ENCODE data around the gene INMT.

Gene INMT

GRCh38 chr7:30750010-30750409 lies 1.9 kb upstream of the INMT start:
- Histone ChIP-seq H3K4me3 (no peak overlapping the region), H3K27ac (no peak overlapping the region), H3K4me2 (no peak overlapping the region), H3K36me3 (no peaks in the 10 kb centered on the region), H3K4me1 (0 out of 2 replicates have a peak, but pooled peaks cover 4% of the 10 kb centered on the region), H3K27me3 (no peaks in the 10 kb centered on the region), H4K20me1 (no peaks in the 10 kb centered on the region), H3K9ac (no peak overlapping the region), H3K9me3 (peaks cover 10% of the 10 kb centered on the region; the same call in 1 of the 2 replicates)
- TF ChIP-seq Cebpa-rat (IDR thresholded peaks at IDR 0.05) = no peak

GRCh38 chr7:30750683-30751650 lies 968 bp upstream of the INMT start:
- no peaks in the 10 kb centered on the region for H4K20me1 ChIP-seq
- H3K36me3 ChIP-seq = no peaks in the 10 kb centered on the region
- peaks cover 10% of the 10 kb centered on the region; the same call in 1 of the 2 replicates for H3K9me3 ChIP-seq
- H3K4me2 ChIP-seq = no peak overlapping the region
- no peak overlapping the region for H3K9ac ChIP-seq
- TF ChIP-seq Cebpa-rat (IDR thresholded peaks at IDR 0.05) = no peak
- no peak overlapping the region for H3K27ac ChIP-seq
- no peak overlapping the region for H3K4me3 ChIP-seq
- H3K4me1 ChIP-seq = no peaks in the 10 kb centered on the region
- H3K27me3 ChIP-seq = no peaks in the 10 kb centered on the region

GRCh38 chr7:30752484-30752883 lies 549 bp downstream of the INMT start:
- Histone ChIP-seq H3K4me3 (no peak overlapping the region), H3K9ac (no peak overlapping the region), H3K4me2 (no peak overlapping the region), H3K4me1 (no peaks in the 10 kb centered on the region), H4K20me1 (no peaks in the 10 kb centered on the region), H3K9me3 (peaks cover 10% of the 10 kb centered on the region; the same call in 1 of the 2 replicates), H3K27me3 (no peaks in the 10 kb centered on the region), H3K27ac (no peak overlapping the region), H3K36me3 (no peaks in the 10 kb centered on the region)
- no peak for TF ChIP-seq Cebpa-rat (IDR thresholded peaks at IDR 0.05)

GRCh38 chr7:30752979-30753378 lies 1.0 kb downstream of the INMT start:
- no peak overlapping the region for H3K4me3 ChIP-seq
- H3K9ac ChIP-seq = no peak overlapping the region
- no peaks in the 10 kb centered on the region for H4K20me1 ChIP-seq
- no peak overlapping the region for H3K27ac ChIP-seq
- peaks cover 10% of the 10 kb centered on the region; the same call in 1 of the 2 replicates for H3K9me3 ChIP-seq
- no peak overlapping the region for H3K4me2 ChIP-seq
- no peaks in the 10 kb centered on the region for H3K27me3 ChIP-seq
- H3K4me1 ChIP-seq = no peaks in the 10 kb centered on the region
- no peak for TF ChIP-seq Cebpa-rat (IDR thresholded peaks at IDR 0.05)
- no peaks in the 10 kb centered on the region for H3K36me3 ChIP-seq

- Histone ChIP-seq H3K27ac (no peak overlapping the region), H3K9me3 (peaks cover 12% of the 10 kb centered on the region; the same call in 1 of the 2 replicates), H3K36me3 (no peaks in the 10 kb centered on the region), H3K27me3 (no peaks in the 10 kb centered on the region), H4K20me1 (no peaks in the 10 kb centered on the region), H3K4me3 (no peak overlapping the region), H3K4me1 (no peaks in the 10 kb centered on the region), H3K9ac (no peak overlapping the region), H3K4me2 (no peak overlapping the region)
- TF ChIP-seq Cebpa-rat (IDR thresholded peaks at IDR 0.05) = no peak
Measured at GRCh38 chr7:30754315-30754877, 2.5 kb downstream of the INMT start.

GRCh38 chr7:30755384-30756154 lies 3.6 kb downstream of the INMT start:
- no peak for TF ChIP-seq Cebpa-rat (IDR thresholded peaks at IDR 0.05)
- Histone ChIP-seq H3K9me3 (peaks cover 12% of the 10 kb centered on the region; the same call in 1 of the 2 replicates), H3K9ac (no peak overlapping the region), H3K36me3 (no peaks in the 10 kb centered on the region), H3K27me3 (no peaks in the 10 kb centered on the region), H4K20me1 (no peaks in the 10 kb centered on the region), H3K4me3 (no peak overlapping the region), H3K4me1 (no peaks in the 10 kb centered on the region), H3K27ac (no peak overlapping the region), H3K4me2 (no peak overlapping the region)

GRCh38 chr7:30757342-30757692 lies 5.4 kb downstream of the INMT start:
- Histone ChIP-seq H3K4me2 (no peak overlapping the region), H3K4me3 (no peak overlapping the region), H3K9ac (no peak overlapping the region), H3K9me3 (0 out of 2 replicates have a peak, but pooled peaks cover 8% of the 10 kb centered on the region), H3K27me3 (no peaks in the 10 kb centered on the region), H3K36me3 (no peaks in the 10 kb centered on the region), H4K20me1 (no peaks in the 10 kb centered on the region), H3K4me1 (no peaks in the 10 kb centered on the region), H3K27ac (no peak overlapping the region)
- TF ChIP-seq Cebpa-rat (IDR thresholded peaks at IDR 0.05) = no peak

- H3K4me2 ChIP-seq = no peak overlapping the region
- 0 out of 2 replicates have a peak, but pooled peaks cover 8% of the 10 kb centered on the region for H3K9me3 ChIP-seq
- no peak overlapping the region for H3K9ac ChIP-seq
- H4K20me1 ChIP-seq = no peaks in the 10 kb centered on the region
- H3K27ac ChIP-seq = no peak overlapping the region
- peaks cover 15% of the 10 kb centered on the region for H3K4me1 ChIP-seq
- no peak for TF ChIP-seq Cebpa-rat (IDR thresholded peaks at IDR 0.05)
- H3K36me3 ChIP-seq = no peaks in the 10 kb centered on the region
- H3K4me3 ChIP-seq = no peak overlapping the region
- H3K27me3 ChIP-seq = no peaks in the 10 kb centered on the region
Measured at GRCh38 chr7:30760514-30761213, 8.7 kb downstream of the INMT start.
